ENCODE measurements around the gene FRK.

Gene FRK

GRCh38 chr6:116033687-116034303 is 26.9 kb downstream of the FRK start:
- DNase-seq: no peak

- DNase-seq: no peak
Measured at GRCh38 chr6:116030770-116031169, 29.9 kb downstream of the FRK start.

GRCh38 chr6:116029535-116029934 is 31.2 kb downstream of the FRK start:
- DNase-seq: no peak

- DNase-seq: no peak
Measured at GRCh38 chr6:116028233-116028632, 32.5 kb downstream of the FRK start.

- no peak for DNase-seq
Measured at GRCh38 chr6:116027801-116028200, 32.9 kb downstream of the FRK start.

GRCh38 chr6:116025405-116025804 is 35.3 kb downstream of the FRK start:
- no peak for DNase-seq

- no peak for DNase-seq
Measured at GRCh38 chr6:116022841-116023445, 37.7 kb downstream of the FRK start.

- DNase-seq: no peak
Measured at GRCh38 chr6:116020738-116021137, 40.0 kb downstream of the FRK start.

- no peak for DNase-seq
Measured at GRCh38 chr6:116019428-116019827, 41.3 kb downstream of the FRK start.

- DNase-seq: no peak
Measured at GRCh38 chr6:116018976-116019375, 41.7 kb downstream of the FRK start.

GRCh38 chr6:116017546-116018295 is 43.0 kb downstream of the FRK start:
- DNase-seq: no peak

GRCh38 chr6:116016846-116017545 is 43.7 kb downstream of the FRK start:
- DNase-seq: no peak

GRCh38 chr6:116015983-116016382 is 44.7 kb downstream of the FRK start:
- no peak for DNase-seq

GRCh38 chr6:116015561-116015960 is 45.1 kb downstream of the FRK start:
- no peak for DNase-seq

GRCh38 chr6:116012951-116013350 is 47.7 kb downstream of the FRK start:
- DNase-seq: no peak

- DNase-seq: no peak
Measured at GRCh38 chr6:116012471-116012949, 48.2 kb downstream of the FRK start.

- no peak for DNase-seq
Measured at GRCh38 chr6:116011520-116011919, 49.2 kb downstream of the FRK start.

GRCh38 chr6:116010790-116011401 is 49.8 kb downstream of the FRK start:
- DNase-seq: no peak

- DNase-seq: no peak
Measured at GRCh38 chr6:116010386-116010785, 50.3 kb downstream of the FRK start.

GRCh38 chr6:116008470-116009243 is 52.0 kb downstream of the FRK start:
- no peak for DNase-seq

- DNase-seq: no peak
Measured at GRCh38 chr6:116004841-116005815, 55.6 kb downstream of the FRK start.

Data from GOT3 (cell line).